Cardiac fibroblast (primary cell): ENCODE data around the gene NAT9.

ENCODE experiments used
- DNase-seq, 2 donors: peaks; one replicate each; pipeline versions ENCODE4 v3.0.0 to v3.0.0-alpha.2; 2010; ENCODE audit warnings: low read depth in 2 of 2
- H3K4me3 ChIP-seq, 2 donors: replicated peaks in 1 of 2; 1 replicate in 1 of 2; 2 replicates in 1 of 2; pipeline ENCODE4 v1.5.1; 2011; ENCODE audit warnings: low read depth in 2 of 2, low read length in 2 of 2, mild to moderate bottlenecking in 2 of 2, moderate library complexity in 1 of 2
- CTCF ChIP-seq: IDR thresholded peaks from one replicate; pipeline ENCODE4 v1.5.1; 2011; ENCODE audit warnings: low read depth, mild to moderate bottlenecking, low read length, inconsistent platforms

The NAT9 gene

GRCh38 chr17:74728702-74729075 lies 47.5 kb downstream of the NAT9 start:
- no peak for DNase-seq
- no peak for TF ChIP-seq CTCF
- no peak overlapping the region for H3K4me3 ChIP-seq

GRCh38 chr17:74728033-74728701 lies 48.0 kb downstream of the NAT9 start:
- no peak overlapping the region for H3K4me3 ChIP-seq
- DNase-seq: no peak
- TF ChIP-seq CTCF: no peak

GRCh38 chr17:74725111-74725510 lies 51.0 kb downstream of the NAT9 start:
- DNase-seq: no peak
- H3K4me3 ChIP-seq: no peak overlapping the region
- TF ChIP-seq CTCF: no peak

- TF ChIP-seq CTCF: no peak
- no peak for DNase-seq
- H3K4me3 ChIP-seq: no peak overlapping the region
Measured at GRCh38 chr17:74723891-74724290, 52.3 kb downstream of the NAT9 start.

- no peak for DNase-seq
- no peak overlapping the region for H3K4me3 ChIP-seq
- no peak for TF ChIP-seq CTCF
Measured at GRCh38 chr17:74722782-74723181, 53.4 kb downstream of the NAT9 start.
